ENCODE data around the gene DMBX1.

The DMBX1 gene

DNA sequence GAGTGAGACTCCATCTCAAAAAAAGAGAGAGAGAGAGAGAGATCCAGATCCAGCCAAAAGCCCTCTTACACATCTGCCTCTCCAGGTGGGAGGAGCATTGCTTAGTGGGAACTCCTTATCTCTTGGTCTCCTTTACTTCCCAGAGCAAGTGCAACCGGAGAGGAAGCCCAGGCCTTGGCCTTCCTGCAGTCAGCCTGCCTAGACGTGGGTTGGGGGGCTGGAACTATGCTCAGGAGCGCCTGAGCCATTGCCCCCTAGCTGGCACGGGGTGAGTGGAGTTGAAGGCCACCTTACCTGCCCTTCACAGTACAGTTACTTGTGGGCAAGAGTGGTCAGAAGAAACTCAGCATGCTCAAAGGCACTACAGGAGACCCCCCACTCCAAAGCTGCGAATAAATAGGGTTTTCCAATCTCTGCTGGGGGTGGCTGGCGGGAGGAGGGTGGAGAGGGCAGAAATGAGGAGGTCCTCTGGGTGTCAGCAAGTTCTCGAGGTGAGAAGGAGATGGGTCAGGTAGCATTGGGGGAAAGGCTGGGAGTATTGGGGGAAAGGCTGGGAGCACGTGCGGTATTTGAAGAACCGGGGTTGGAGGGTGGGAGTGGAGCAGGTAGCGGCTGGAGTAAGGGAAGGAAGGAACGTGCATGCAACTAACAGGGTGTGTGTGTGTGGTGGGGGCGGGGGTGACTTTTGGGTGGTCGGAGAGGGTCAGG, 4.7 kb upstream of the DMBX1 start:
- no peak for DNase-seq

DNA sequence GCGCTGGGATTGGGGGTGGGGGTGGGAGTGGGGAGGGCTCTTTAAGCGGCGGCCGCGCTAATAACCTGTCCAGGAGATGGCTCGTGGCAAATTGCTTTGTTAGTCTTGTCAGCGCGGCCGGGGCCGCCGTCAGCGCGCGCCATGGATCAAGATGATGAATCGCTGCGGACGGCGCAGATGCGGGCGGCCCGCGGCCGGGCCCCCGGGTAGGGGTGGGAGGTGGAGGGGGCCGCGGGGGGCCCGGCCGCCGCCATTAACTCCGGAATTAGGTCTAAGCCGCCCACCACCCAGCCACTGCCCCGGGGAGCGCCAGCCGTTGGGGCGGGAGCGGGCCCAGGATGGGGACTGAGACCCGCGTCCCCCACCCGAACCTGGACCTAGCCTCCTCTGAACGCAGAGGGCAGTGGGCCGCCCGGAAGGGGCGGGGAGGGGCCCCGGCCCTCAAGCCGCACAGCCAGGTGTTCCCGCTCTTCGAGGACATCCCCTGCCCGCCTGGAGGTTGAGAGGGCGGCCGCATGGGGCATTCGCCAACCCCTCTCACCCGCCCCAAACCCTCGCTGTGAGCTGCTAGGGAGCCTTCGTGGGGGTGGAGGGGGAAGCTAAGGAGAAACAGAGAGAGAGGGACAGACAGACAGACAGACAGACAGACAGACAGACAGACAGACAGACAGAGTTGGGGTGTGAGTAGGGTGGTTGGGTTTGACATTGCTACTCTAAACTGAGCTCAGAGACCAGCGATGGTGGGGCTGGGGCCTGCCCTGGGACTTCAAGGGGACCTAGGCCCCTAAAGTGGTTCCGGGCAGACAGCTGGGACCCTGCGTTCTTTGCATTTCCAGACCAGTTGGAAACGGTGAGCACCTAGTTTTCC, 3.8 kb upstream of the DMBX1 start:
- no peak for DNase-seq

DNA sequence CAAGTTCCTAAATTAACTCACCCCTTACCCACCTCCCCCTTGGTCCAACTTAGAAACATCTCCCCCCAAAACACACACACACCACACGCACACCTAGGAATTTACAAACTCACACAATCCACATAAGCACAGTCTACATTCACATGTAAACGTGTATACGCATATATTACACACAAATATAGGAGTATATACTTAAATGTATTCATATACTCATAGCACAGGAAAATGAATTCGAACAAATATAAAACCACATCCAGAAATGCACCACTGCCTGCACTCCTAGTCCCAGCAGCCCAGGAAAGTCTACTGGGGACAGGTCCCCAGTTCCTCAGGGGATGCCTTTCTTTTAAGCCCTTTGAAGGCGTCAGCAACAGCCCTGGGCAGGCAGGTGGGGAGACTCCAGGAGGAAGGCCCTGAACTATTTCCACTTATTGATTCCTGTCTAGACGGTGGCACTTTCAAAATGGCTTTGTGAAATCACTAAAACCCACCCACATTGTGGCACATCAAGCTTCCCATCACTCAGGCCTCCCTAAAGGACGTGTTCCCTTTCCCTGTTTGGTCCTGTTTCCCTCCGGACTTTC, 3.1 kb upstream of the DMBX1 start:
- no peak for DNase-seq

DNA sequence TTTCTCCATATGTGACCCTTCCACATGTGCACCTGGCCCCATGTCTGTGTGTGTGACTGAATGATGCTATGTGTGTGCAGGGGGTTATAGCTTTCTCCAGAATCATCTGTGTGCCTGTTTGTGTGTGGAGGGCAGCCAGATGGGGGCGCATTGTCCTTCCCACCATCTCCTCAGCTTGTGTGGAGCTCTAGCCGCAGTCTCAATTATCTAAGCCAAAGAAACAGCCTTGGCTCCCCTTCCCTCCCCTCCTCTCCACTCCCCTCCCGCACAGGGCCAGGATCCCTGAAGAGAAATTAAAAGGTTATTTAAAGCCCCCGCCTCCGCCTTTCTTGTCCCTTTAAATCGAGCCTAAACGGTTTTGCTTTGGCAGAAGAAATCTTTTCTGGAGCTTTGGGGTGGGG, 1.8 kb upstream of the DMBX1 start:
- DNase-seq, result no peak

DNA sequence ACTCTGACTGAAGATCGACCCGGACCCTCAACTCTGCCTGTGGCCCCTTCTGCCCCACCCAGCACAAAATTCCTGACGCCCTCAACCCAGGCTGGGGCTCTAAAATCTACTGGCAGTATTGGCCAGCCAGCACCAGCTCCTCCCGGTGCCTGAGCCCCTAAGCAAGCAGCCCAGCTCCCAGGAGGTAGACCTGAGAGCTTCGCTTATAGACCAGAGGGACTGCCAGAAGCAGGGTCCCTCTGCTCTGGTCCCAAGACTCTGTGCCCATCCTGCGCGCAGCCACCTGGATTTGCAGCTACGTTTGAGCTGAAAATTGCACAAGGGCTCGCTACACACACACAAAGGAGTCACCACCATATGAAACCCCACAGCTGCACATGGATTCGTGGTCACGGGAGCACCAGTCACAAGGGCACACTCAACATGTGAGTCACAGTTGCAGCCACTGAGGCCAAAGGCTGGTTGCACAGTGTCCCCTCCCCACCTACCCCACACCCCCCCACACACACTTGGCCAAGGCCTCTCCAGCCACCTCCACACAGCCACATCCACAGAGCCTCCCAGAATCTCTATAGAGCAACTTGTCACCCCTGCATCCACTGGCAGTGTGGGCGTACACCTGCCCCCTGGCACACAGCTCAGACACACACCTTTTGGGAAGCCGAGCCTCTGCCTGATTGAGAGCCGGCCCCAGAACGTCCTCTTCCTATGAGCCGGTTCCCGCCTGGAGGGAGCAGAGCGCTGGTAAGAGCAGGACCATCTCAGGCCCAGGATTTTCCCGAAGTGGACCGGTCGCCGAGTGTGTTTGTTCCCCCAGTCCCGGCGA, 1.1 kb upstream of the DMBX1 start:
- DNase-seq, result no peak

DNA sequence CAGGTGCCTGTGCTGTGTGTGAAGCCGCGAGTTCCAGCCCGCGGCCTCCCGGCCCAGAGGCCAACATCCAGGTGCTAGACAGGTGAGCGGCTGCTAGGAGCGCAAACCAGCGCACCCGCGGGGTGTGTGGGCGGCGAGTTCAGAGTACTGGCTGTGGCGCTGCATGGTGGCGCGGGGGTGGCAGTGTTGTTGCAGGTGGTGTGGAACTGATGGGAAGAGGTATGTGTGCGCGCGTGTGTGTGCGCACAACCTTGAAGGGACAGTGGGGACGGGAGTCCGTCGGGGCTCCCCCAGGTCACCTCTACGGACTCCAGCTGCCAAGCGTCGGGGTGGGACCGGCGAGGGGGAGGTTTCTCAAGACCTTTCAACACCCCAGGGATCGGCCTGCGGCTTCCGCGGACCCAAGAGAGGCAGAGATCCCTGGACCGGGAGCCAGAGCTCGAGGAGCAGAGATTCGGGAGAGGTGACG, 433 bp upstream of the DMBX1 start:
- DNase-seq, result no peak

DNA sequence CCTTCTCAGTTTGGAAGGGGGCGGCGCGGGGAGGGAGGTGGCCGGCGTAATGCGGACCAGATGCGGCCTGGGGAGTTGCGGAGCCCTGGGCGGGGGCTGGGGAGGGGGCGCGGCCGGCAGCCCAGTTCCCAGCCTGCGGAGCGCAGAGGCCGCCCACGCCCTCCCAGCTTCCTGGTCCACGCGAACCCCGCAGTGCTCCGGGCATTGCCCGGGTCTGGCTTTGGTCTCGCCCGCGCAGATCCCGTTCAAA, 695 bp downstream of the DMBX1 start:
- DNase-seq, result no peak

DNA sequence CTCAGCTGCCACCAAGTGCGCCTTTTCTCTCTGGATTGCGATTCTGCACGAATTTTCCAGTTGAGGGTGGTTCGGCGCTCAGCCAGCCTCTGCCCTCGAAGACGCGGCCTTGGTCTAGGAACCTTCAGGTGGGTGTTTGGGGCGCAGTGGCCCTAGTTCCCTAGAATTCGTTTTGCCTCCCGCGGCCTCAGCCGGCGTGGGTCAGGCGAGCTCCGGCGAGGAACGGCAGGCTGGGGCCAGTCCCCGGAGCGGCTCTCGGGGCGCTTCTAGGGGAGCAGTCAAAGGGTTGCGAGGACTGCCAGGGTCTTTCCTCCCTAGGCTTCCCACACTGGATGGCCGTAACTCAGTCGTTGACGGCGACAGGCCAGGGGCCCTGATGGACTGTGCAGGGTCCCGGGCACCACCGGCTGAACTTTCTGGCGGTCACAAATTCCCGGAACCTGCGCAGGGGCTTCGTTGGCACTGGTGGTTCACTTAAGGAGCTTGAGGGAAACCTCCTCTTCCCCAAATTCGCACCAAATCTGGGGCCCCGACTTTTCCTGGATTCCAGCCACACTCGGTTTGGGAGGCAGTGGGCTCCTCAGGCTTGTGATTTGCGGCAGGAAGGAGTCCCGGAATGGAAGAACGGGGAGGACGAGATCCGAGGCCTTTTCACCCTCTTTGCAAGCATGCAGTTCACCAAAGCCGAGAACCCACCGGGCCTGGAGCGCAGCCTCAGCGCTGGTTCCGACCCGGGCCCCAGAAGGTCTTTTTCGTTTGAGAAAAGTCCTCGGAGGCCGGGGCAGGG, 1.2 kb downstream of the DMBX1 start:
- DNase-seq, result no peak

DNA sequence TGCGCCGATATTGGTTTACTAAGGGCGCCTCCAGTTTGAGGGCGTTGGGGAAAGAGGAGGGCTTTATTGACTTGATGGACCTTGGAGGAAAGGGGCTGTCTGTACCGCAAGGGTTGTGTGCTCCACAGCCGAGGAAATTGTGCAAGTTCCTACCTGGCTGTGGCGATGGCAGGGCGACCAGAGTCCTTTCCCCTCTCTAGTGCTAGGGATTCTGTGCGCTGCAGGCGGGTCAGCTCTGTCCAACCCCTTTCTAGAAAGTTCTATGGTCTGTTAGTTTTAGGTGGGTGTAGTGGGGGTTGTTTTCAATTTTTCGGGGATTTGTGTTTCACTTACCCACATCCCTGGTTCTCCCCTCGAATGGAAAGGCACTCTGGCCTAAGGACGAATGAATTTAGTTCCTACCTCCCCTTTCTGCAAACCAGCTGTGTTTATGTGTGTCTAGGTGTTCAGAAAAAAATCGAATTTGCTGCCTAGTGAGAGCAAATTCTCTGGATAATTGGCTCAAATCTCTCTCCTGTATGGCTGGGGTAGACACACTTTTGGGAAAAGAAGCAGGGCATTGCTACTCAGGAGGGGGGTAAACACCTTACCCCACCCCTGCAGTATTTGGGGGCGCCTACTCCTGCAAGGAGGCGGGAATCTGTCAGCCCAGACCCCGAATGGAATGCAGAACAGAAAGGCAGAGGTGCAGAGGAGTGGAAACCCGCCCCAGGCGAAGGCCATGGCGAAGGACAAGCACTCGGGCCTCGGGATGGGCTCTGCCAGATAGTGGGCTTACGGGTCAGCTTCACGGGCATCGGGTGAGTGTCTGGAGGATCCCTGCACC, 2.0 kb downstream of the DMBX1 start:
- DNase-seq, result no peak

DNA sequence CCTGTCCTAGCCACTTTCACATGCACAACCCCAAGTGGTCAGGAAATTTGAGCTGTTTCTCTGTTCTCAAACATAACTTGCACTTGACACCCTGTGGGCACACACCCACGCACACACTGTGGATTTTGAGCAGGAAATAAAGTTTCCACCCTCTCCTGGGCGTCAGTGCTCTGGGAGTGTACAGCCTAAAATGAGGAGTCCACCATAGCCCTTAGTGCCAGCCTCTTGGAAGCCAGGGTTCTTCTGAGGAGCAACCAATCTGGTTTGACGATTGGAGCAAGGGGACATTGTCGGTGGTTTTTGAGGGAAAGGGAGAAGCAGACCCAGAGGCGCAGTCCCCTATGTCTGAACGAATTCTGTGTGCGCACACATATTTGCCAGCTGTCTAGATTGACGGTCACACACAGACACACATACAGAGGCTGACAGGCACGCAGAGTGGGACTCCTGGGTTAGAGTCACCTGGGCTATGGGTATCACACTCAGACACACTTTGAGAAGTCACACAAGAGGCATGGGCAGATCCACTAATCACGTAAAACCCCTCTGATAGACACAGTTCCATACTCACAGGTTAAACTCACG, 2.7 kb downstream of the DMBX1 start:
- no peak for DNase-seq

DNA sequence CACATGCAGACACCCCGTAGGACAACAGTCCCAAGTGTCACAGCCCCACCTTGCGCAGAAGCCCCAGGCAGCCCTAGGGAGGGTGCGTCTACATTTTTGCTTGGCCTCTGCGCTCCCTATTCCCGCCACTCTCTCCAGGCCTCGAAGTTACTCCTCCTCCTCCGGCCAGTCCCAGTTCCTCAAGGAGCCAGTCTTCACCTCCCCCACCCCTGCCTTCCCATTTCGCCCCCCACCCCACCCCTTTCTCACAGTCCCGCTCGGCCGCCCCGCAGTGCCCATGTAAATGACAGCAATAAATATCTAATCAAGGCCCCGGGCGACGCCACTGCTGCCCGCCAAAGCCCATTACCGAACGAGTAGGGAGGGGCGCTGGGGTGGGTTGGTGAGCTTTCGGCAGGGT, 3.2 kb downstream of the DMBX1 start:
- no peak for DNase-seq

DNA sequence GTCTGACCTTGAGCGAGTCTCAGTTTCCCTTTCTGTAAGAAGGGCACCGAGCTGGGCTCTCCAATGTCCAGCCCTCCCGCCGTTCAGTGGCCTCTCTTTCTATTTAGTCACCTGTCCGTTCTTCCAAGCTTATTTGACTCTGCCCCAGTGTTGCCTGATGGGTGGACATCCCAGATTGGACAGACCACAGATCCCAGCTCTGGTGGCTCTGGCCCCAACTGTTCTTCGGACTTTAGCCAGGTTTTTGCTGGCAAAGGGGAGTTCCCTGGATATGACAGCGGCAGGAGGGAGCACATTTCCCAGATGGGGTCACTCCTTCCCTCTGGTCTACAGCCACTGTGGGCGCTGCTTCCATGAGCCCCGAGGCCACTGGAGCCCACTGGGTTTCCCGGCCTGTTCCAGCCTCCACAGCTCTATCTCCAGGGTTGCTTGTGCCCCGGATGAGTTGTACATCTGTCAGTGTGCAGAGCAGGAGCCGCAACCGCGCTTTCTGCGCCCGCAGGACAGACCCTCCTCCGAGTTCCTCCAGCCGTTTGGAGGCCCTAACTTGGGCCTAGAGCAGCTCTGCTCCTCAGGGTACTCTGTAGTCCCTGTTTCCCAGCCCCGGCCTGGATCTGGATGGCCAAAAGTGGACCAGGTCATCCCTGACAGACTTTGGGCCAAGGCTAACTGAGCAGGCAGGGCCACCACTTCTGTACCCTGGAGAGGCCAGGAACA, 3.8 kb downstream of the DMBX1 start:
- DNase-seq, result no peak

DNA sequence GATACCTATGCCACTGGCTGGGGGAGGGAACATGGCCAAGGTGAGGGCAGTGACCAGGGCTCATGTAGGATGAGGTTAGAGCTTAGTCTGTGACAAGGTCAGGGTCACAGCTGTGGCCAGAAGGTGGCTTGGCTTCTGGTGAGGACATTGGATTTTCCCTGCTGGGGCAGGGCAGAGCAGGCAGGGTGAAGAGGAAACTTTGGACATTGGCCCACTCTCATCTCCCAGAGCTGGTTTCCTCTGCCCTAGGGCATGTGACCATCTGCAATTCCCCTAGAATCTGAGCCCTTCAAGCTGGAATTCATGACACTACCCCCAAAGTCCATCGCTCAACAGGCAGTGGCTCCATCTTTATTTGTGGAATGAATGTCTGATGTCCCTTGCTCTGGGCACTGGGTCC, 5.3 kb downstream of the DMBX1 start:
- no peak for DNase-seq

DNA sequence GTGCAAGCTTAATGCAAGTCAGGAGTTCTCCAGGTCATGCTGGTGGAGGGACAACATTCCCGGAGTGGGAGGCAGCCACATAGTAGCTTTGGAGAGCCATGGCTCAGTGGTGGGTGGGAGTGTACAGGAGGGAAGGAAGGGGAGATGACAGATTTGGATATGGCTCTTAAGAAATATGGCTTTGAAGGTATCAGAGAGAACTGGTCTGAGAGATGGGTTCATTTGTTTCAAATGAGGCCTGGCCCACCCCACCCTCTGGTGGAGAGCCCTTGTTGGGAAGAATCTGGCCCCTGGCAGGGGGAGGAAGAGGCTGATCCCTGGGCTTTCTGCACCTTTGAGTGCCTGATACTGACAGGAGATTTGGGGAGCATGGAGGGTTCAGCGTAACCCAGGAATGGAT, 6.1 kb downstream of the DMBX1 start:
- no peak for DNase-seq

DNA sequence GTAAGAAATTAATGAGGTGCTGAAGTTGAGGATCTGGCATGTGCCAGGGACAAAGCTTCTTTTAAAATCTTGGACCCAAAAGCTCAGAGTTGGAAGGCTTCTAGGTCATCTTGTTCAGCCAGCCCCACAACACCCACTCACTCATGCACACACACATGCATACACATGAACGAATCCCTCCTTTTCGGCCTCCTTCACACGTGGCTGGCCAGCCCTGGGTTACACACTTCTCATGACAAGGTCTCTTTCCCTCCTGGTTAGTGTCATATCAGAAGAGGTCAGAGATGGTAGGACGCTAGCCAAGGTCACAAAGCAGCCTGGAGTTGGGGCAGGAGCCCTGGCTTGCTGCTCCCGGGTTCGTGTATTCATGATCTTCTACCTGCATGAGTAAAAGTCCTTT, 6.9 kb downstream of the DMBX1 start:
- DNase-seq, result no peak

DNA sequence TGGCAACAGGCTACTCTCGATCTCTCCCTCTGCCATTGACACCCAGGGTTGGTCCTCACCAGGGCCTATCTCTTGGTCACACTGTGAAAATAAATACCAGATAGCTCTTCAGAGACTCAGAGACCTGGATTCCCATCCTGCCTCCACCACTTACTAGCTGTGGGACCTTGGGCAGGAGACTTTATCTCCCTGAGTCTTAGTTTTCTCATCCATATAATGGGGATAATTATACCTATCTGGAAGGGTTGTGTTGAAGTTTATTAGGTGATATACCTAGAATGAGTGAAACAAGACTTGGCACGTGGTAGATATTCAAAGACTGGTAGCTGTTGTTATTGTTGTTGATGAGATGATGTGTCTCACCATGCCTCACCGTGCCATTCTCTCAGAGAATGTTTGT, 7.4 kb downstream of the DMBX1 start:
- DNase-seq, result no peak

DNA sequence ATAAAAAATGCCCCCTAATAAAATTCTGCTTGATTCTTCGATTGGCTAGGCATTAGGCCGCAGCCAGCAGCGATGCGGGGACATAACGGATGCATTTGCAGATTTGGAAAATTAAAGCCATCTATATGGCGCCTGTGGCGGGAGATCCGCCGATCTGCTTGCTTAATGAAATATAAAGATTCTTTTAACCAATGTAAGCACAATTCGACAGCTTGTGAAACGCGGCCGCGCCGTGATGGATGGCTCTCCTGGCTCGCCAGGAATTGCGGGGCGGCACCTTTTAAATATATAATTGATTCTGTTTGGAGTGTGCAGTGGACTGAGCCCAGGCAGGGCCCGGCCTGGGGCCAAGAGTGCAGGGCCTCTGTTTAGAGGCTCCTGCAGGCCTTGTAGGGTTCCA, 8.0 kb downstream of the DMBX1 start:
- DNase-seq, result no peak

DNA sequence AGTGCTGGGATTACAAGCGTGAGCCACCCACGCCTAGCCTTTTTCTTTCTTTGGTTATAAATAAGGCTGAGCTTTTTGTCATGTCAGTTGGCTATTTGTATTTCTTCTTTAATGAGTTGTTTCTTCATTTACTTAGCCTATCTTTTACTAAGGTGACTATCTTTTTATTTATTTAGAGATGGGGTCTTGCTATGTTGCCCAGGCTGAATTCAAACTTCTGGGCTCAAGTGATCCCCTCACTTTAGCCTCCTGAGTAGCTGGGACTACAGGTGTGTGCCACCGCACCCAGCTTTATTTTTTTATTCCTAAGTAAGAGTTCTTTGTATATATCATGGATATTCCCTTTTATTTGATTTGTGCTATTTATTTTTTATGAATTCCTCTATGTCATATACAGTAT, 11.9 kb downstream of the DMBX1 start:
- no peak for DNase-seq

DNA sequence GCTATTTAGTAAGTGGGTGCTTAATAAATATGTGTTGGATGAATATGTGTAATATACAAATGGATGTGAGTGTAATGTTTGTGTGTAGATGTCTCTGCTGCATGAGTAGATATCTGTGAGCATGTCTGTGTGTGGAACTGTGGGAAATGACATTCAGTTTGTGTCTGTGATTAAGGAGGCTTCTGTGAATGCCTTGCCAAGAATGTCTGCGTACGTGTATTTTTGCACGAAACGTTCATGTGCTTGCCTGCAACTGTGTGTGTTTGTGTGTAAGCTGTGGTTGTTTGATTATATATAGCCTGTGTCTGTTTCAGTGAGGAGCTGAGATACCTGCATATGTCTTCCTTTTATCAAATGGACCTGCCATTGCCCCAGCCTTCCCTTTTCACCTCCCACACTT, 13.8 kb downstream of the DMBX1 start:
- DNase-seq, result no peak

DNA sequence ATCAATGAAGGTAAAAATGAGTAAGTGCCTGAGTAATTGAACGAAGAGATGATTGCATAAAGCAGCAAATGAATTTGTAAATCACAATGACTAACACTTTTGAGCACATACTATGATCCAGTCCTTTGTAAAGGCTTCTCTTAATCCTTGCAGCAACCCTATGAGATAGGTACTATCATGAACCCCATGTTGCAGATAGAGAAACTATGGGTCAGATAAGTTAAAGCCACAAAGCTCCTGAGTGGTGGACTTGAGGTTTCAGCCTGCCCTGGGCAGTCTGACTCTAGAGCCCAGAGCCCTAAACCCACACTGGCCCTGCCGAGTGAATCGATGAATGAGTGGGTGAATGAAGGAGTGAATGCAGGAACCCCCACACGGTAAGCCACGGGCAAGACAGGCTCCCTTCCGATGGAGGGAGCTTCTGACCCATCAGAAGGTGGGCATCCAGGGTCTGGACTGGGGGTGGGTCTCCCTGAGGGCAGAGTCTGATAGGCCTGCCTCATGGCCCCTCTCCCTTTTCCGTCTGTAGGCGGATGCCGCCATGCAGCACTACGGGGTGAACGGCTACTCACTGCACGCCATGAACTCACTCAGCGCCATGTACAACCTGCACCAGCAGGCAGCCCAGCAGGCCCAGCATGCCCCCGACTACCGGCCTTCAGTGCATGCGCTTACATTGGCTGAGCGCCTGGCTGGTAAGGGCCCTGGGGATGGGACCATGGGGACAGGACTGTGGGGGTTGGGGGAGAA, 17.0 kb downstream of the DMBX1 start:
- DNase-seq, result no peak

Measured in KG1 (cell line).